HepG2 (cell line): ENCODE data around the gene KRT34. TPM values are rescaled to one million over a fixed set of nuclear protein-coding genes. Genes with fewer than 3 reads are reported as not detected.

Experiments
- ATAC-seq: fragments of 200-7000 bp; cut with Tn5 transposase; 3 replicates; pipeline ENCODE4 v1.9.1; 2020; ENCODE audit warnings: mild to moderate bottlenecking, moderate library complexity
- BruUV-seq: library from RNA; stranded (reverse); fragments of 400-500 nt; replicated peaks from 2 replicates; lab custom pipeline; 2021; lab: Mats Ljungman, UMichigan
- CTCF ChIA-PET: fragments of 300-600 bp; formaldehyde crosslinking; extraction: SDS; loops from one replicate; lab custom pipeline; 2021; ENCODE audit warnings: low total read pairs, inconsistent platforms, low intra/inter-chr PET ratio; lab: Yijun Ruan, JAX
- POLR2A ChIA-PET: fragments of 350-600 bp; sonication (Branson Sonifier 250); formaldehyde crosslinking; loops from one replicate; lab custom pipeline; 2020; ENCODE audit warnings: antibody characterized with exemption, inconsistent platforms; lab: Yijun Ruan, JAX
- DNase-seq: peaks from one replicate; pipeline ENCODE4 v3.0.0-alpha.2; 2015; ENCODE audit warnings: low spot score
- FAIRE-seq: peaks from 3 replicates; lab custom pipeline; 2011; peaks lifted over from hg19 to GRCh38; lab: Jason Lieb, UNC
- H2AFZ ChIP-seq: one replicate; pipeline ENCODE4 v1.6.1; 2011; ENCODE audit warnings: low read length, inconsistent platforms
- H3K27ac ChIP-seq: fragments of 300-600 bp; 3 replicates; pipeline ENCODE4 v1.8.0; 2011; ENCODE audit warnings: mixed run types, mild to moderate bottlenecking, mixed read lengths, low read length, inconsistent platforms; ENCODE audit not compliant: insufficient read depth; ENCODE audit errors: extremely low read length
- H3K27me3 ChIP-seq, 2 experiments: fragments of 200-600 bp in 1 of 2; 2 replicates in 1 of 2; 3 replicates in 1 of 2; pipeline versions ENCODE4 v1.6.0 to v1.8.0; 2011; ENCODE audit warnings: low read length in 2 of 2, mild to moderate bottlenecking in 2 of 2, moderate library complexity in 2 of 2, inconsistent platforms in 1 of 2; ENCODE audit not compliant: insufficient read depth in 2 of 2, control insufficient read depth in 1 of 2
- H3K36me3 ChIP-seq, 2 experiments: fragments of 200-600 bp in 1 of 2; replicated peaks in 1 of 2; 2 replicates in 1 of 2; 3 replicates in 1 of 2; pipeline versions ENCODE4 v1.5.1 to v1.8.0; 2011; ENCODE audit warnings: low read length in 2 of 2, inconsistent platforms in 1 of 2; ENCODE audit not compliant: insufficient read depth in 2 of 2, control insufficient read depth in 1 of 2
- H3K4me1 ChIP-seq: 2 replicates; pipeline ENCODE4 v1.5.1; 2012; ENCODE audit warnings: low read length, inconsistent platforms; ENCODE audit not compliant: insufficient read depth
- H3K4me2 ChIP-seq: 2 replicates; pipeline ENCODE4 v1.6.0; 2011; ENCODE audit warnings: low read depth, low read length, inconsistent platforms
- H3K4me3 ChIP-seq, 3 experiments: fragments of 200-600 bp in 1 of 3; sonication (generic), shearing (Covaris generic) in 1 of 3; replicated peaks in 1 of 3; 2 replicates each; pipeline ENCODE4 v1.5.1; 2011 to 2016; ENCODE audit warnings: low read length in 3 of 3, inconsistent platforms in 2 of 3, low read depth in 2 of 3, mild to moderate bottlenecking in 2 of 3, control low read depth in 1 of 3, mixed read lengths in 1 of 3; ENCODE audit not compliant: insufficient read depth in 1 of 3
- H3K79me2 ChIP-seq: one replicate; pipeline ENCODE4 v1.6.1; 2011; ENCODE audit warnings: low read length, inconsistent platforms; ENCODE audit not compliant: insufficient read depth
- H3K9ac ChIP-seq: 2 replicates; pipeline ENCODE4 v1.6.0; 2011; ENCODE audit warnings: mild to moderate bottlenecking, low read depth, low read length, inconsistent platforms; ENCODE audit not compliant: insufficient read depth
- H3K9me3 ChIP-seq: 2 replicates; pipeline ENCODE4 v1.5.1; 2012; ENCODE audit warnings: mild to moderate bottlenecking, low read length
- H4K20me1 ChIP-seq: 2 replicates; pipeline ENCODE4 v1.6.0; 2011; ENCODE audit warnings: inconsistent platforms, mild to moderate bottlenecking, low read length, moderate library complexity; ENCODE audit not compliant: insufficient read depth
- CREB1 ChIP-seq, 2 experiments: fragments of 450-650 bp in 1 of 2; IDR thresholded peaks; 2 replicates each; pipeline ENCODE4 v1.6.1; 2016 to 2017; ENCODE audit warnings: control low read depth in 1 of 2, mild to moderate bottlenecking in 1 of 2, missing compliant biosample characterization in 1 of 2, missing genetic modification characterization in 1 of 2
- ZBTB7B ChIP-seq: sonication (generic); formaldehyde crosslinking; IDR thresholded peaks from 2 replicates; pipeline ENCODE4 v1.4.0; 2020; ENCODE audit warnings: missing genetic modification reagents
- ZNF207 ChIP-seq: fragments of 450-650 bp; IDR thresholded peaks from 2 replicates; pipeline ENCODE4 v1.6.1; 2016; ENCODE audit warnings: antibody characterized with exemption, borderline replicate concordance
- ZNF749 ChIP-seq: sonication (generic); formaldehyde crosslinking; IDR thresholded peaks from 2 replicates; pipeline ENCODE4 v1.8.0; 2022; ENCODE audit warnings: mild to moderate bottlenecking, missing genetic modification reagents, moderate library complexity, borderline replicate concordance
- ZNF782 ChIP-seq: sonication (generic); formaldehyde crosslinking; IDR thresholded peaks from 2 replicates; pipeline ENCODE4 v1.4.0; 2020; ENCODE audit warnings: missing genetic modification reagents, mild to moderate bottlenecking, borderline replicate concordance
- WGBS: methylation state at CpG from one replicate; pipeline ENCODE4 v1.1.6; 2017; ENCODE audit warnings: low lambda C conversion rate; 5-methylcytosine and 5-hydroxymethylcytosine counted together
- in situ Hi-C: cut with HindIII; loops from 2 replicates; pipeline ENCODE4 v1.10.0; 2017; ENCODE audit warnings: low pct_unique_long_range_greater_than_20kb; ENCODE audit not compliant: extremely low pct_ligation_motif_present
- intact Hi-C: fragments of 100-400 bp; cut with micrococcal nuclease; formaldehyde crosslinking; loops from one replicate; pipeline ENCODE4 v1.10.0; 2022; ENCODE audit not compliant: unreplicated experiment
- polyA plus RNA-seq, 8 experiments: library from polyadenylated mRNA; depleted of rRNA in 3 of 8; stranded (reverse) in 7 of 8; unstranded in 1 of 8; fragments of >200 nt; fragmentation: Illumina TruSeq in 4 of 8; extraction: Trizol in 4 of 8; gene quantifications; 2 replicates each; pipeline versions ENCODE4 v1.2.1 to v1.2.3, GENCODE V29; 2011 to 2016; ENCODE audit warnings: low read depth in 4 of 8, missing spikeins in 1 of 8, mixed read lengths in 1 of 8; ENCODE audit not compliant: insufficient read depth in 1 of 8
- total RNA-seq, 5 experiments: library from RNA; depleted of rRNA; stranded (reverse); fragments of >200 nt; fragmentation: Illumina TruSeq; extraction: Trizol; gene quantifications; 2 replicates each; pipeline ENCODE4 v1.2.3, GENCODE V29; 2016; ENCODE audit warnings: low read depth in 1 of 5
- TF ChIP-seq, protein P1 (sequence below): sonication (generic); formaldehyde crosslinking; IDR thresholded peaks from 2 replicates; pipeline ENCODE4 v1.8.0; 2022; ENCODE audit warnings: missing genetic modification reagents, low read depth, mild to moderate bottlenecking, borderline replicate concordance

KRT34 gene
- total and polyA plus RNA-seq, 2 of the 13 experiments (the other 11 are each of a cell fraction or from before 2014, with no cell fraction given) = not detected

DNA sequence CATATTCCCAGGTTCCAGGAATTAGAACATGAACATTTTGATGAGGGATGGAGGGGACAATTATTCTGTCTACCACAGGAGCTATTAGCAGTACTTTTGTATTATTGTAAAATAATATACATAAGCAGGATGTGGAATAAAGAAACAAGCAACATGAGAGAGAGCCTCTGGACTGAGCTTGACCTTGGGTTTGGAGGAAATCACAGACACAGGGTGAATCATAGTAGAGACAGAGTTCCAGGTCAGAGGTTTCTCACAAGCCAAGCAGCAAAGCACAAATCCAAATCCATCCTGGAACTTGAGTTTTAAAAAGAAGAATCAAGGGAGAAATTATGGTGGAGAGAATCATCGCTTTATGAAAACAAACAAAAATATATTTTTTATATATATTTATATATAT is 10.2 kb upstream of the KRT34 start:
- TF ChIP-seq ZBTB7B = no peak
- no peak for TF ChIP-seq ZNF782 (CRISPR knock-in tag)
- no peak for TF ChIP-seq ZNF207
- TF ChIP-seq ZNF749 = no peak
- H3K4me2 ChIP-seq = no peak overlapping the region
- ChIA-PET CTCF (no interaction called here), POLR2A (no interaction called here)
- no peak for DNase-seq
- no peaks in the 10 kb centered on the region for H4K20me1 ChIP-seq
- no peaks in the 10 kb centered on the region for H3K9me3 ChIP-seq
- peaks cover 2 to 14% of the 10 kb centered on the region in 2 experiments; a peak in 2 of 5 replicates for H3K27me3 ChIP-seq
- BruUV-seq = no TSS peak
- no peak overlapping the region for H2AFZ ChIP-seq
- no peaks in the 10 kb centered on the region for H3K79me2 ChIP-seq
- FAIRE-seq = no peak
- no peaks in the 10 kb centered on the region for H3K4me1 ChIP-seq
- no peaks in the 10 kb centered on the region for H3K36me3 ChIP-seq
- H3K27ac ChIP-seq = no peak overlapping the region
- no peak for ATAC-seq
- intact Hi-C loops (no loop called here), in situ Hi-C loops (no loop called here)
- H3K4me3 ChIP-seq = no peak overlapping the region
- 86% methylated on average over 1 of the region's 1 CpG for WGBS
- no peak overlapping the region for H3K9ac ChIP-seq

DNA sequence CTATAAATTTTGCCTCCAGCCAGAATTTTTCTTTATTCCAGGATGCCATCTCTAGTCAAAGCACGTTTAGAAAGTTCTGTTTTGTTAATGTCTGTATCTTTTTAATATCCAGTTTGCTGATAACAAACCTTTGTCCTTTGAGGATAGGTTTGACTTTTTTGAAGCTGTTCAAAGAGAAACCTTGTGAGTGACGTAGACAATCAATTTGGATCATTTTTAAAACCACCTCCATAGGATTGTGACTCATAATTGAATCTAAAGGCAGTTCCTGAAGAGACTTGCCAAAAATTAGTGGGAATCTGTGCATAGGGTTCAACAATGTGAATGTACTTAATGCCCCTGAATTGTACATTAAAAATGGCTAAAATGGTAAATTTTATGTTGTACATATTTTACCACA is 9.4 kb upstream of the KRT34 start:
- WGBS = 3% methylated on average over 2 of the region's 2 CpGs
- H3K79me2 ChIP-seq = no peaks in the 10 kb centered on the region
- H3K27ac ChIP-seq = no peak overlapping the region
- H4K20me1 ChIP-seq = no peaks in the 10 kb centered on the region
- BruUV-seq = no TSS peak
- peaks cover 4% of the 10 kb centered on the region for H3K9me3 ChIP-seq
- in situ Hi-C loops (no loop called here), intact Hi-C loops (no loop called here)
- ChIA-PET POLR2A (no interaction called here), CTCF (no interaction called here)
- ATAC-seq = no peak
- no peak overlapping the region for H3K4me2 ChIP-seq
- no peaks in the 10 kb centered on the region for H3K36me3 ChIP-seq
- no peak overlapping the region for H3K4me3 ChIP-seq
- H2AFZ ChIP-seq = no peak overlapping the region
- H3K4me1 ChIP-seq = no peaks in the 10 kb centered on the region
- FAIRE-seq = no peak
- no peak overlapping the region for H3K9ac ChIP-seq
- peaks cover 2 to 14% of the 10 kb centered on the region in 2 experiments; a peak in 2 of 5 replicates for H3K27me3 ChIP-seq
- TF ChIP-seq, protein P1, sequence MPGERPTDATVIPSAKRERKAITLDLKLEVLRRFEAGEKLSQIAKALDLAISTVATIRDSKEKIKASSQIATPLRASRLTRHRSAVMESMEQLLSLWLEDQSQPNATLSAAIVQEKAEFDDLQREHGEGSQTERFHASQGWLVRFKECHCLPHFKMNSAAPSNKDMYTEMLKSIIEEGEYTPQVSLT (CRISPR knock-in tag) = no peak
- TF ChIP-seq CREB1 (IDR thresholded peaks at IDR 0.05) = peak; percentile 79
- TF ChIP-seq CREB1 (CRISPR knock-in tag; IDR thresholded peaks at IDR 0.05) = no peak
- DNase-seq = no peak
